GM15510 (cell line): ENCODE data around the gene RBMS1.

Experiments used
- POLR2A ChIP-seq: IDR thresholded peaks from 3 replicates; pipeline ENCODE4 v1.6.1; 2011; ENCODE audit warnings: borderline replicate concordance; ENCODE audit not compliant: insufficient read length; ENCODE audit errors: extremely low read depth

The RBMS1 gene

DNA sequence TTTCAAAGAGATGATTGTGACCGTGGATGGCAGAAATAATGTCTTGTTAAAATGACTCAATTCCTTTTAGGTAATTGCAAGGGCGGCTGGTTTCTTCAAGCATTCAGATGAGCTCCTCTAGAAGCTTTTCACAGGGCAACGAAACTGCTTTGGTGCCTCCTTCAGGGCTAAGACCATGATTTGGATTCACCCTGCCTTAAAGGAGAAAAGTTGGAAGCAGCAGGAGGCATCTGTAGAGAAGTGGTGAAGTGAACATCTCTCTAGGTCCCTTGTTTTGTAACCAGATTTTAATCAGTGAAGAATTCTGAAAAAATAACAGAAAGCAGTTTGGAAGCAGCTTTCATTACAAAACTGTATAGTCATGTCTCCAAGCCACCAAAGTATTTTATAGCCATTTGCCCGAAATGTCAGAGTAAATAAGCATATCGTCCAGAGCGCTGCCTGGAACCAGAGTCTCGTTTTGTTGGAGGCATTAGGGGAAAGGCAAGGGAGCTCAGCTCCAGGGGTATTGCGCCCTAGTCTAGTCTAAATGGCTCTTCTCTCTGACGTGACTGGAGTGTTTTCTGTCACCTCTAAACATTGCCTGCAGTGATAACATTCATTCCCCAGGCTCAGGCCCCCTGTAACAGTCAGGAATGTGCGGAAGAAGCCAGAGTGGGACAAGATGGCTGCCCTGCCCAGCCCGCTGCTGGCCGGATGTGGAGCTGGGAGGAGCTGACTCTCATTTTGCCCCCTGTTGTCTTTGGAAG, 235.7 kb downstream of the RBMS1 start:
- no peak for TF ChIP-seq POLR2A

DNA sequence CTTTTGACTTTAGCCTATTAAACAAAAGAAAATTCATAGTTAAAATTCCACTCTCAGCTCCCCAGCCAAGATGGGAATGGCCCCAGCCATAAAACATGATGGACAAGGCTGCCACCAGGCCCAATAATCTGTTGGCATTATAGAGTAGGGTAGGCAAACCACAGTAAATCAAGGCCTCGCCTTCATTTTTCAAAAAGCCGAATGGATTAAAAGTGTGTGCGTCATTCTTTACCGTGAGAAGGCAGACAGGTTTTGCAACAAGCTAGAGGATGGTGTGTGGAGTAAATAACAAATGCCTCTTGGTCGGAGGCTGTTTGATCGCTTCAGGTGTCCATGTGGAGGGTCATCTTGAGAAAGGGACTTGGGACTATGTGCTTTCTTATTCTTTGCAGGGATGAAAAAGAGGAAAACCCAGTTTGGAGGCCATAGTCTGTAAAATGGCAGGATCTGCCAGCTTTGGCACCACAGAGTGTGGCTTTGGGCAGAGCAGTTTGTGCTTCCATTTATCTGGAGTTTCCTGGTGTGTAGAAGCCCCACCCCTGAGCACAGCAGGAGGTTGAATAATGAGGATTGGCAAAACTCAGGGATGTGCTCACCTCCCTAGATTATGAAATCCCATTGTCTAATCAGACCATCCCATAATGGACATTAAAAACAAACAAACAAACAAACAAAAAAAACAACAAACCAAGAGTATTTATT, 236.4 kb downstream of the RBMS1 start:
- TF ChIP-seq POLR2A: no peak

DNA sequence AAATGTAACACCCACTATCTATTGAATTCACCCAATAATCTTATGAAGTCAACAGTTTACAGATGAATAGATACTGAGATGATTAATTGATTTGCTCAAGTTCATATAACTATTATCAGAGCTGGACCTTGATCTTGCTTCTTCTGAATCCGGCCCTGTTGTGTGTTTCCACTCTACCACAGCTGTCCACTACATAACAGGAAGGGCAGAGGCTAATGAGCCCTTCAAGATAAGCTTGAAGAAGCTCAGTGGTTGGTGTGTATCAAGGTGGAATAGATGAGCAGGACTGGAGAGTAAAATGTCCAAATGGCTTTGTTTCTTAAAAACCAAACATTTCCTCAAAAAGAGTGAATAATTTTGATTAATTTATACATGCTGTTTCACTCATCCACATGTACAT, 237.1 kb downstream of the RBMS1 start:
- no peak for TF ChIP-seq POLR2A

DNA sequence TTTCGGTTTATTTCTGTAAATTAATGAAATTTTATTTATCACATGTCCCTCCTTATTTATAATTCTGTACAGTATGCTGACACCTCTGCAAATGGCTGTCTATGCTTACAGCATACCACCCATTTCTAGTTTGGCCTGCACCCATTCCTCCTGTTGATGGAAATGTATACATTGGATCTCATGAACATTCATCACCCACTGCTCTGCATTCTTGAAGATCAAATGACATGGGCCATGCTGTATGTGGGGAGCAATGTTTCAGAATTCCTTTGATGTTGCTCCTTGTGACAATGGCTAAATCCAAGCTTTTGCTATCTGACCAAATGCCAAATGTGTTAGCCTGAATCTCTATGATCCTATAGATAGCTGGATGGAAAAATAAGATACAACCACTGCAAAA, 238.2 kb downstream of the RBMS1 start:
- TF ChIP-seq POLR2A: no peak

DNA sequence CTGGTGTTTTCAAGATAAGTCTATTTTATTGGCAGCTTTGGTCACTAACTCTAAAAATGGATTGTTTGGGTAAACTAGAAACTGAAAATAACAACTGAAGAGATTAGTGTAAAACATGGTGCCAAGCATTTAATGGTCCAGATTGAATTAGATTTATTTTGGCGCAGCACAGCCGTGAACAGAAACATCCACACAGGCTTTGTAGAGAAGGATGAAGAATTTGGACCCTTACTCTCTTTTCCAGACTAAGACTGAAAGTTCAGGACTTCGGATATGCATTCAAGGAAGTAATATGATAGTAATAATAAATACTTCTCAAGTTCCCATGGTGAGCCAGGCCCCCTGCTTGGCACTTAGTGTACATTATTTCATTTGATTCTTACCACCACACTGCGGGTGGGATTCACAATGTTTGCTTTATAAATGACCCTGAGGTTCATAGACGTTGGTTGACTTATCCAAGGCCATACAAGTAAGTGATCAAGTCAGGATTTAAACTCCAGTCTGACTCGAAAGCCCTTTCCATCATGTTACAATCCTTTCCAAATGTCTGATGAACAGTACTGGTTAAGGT, 239.3 kb downstream of the RBMS1 start:
- no peak for TF ChIP-seq POLR2A

DNA sequence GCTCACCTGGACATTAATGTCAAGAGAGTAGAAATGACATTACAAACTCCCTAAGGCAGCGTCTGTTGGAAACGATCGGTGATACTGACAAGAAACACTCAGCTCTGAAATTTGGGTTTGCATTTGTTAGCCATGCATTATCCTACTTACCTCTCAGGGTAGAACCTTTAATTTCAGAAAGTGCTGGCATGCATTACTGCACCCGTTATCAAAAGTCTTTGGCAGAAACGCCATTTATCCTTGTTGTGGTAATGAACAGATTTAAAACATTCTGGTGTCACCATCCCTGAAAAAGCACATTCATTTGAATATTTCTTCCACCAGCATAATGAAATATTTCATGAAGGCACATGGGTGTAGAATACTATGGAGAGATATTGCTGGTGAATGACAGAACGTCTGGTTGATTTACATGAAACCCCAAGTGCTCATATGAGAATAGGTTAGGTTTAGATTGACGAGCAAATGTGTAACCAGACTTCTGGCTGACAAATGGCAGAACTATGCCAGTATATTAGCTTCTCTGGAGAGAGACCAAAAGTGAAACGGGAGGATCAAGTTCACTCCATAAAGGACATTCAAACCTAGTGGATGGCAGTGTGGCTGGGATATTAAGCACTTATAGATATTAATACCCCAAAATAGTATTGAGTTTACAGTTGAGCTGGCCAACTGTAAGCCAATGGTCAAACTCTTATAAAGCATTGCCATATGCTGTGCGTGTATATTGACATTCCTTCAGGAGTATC, 240.0 kb downstream of the RBMS1 start:
- TF ChIP-seq POLR2A: no peak

DNA sequence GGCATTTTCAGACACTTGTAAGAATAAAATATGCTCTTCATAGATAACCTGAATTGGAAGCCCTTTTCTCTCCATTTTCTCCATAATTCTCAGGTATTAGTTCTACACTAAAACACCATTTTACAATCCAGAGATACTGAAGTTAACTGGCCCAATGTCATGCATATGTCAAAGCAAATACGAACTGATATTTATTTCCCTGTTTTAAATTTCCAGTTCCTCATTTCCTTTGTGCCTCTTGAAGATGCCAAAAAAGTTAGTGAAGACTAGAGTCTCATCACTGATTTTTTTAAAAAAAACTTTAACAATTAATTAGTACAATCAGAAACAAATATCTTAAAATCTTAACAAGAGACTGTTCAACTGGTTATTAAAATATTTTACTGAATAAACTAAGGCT, 240.7 kb downstream of the RBMS1 start:
- no peak for TF ChIP-seq POLR2A

DNA sequence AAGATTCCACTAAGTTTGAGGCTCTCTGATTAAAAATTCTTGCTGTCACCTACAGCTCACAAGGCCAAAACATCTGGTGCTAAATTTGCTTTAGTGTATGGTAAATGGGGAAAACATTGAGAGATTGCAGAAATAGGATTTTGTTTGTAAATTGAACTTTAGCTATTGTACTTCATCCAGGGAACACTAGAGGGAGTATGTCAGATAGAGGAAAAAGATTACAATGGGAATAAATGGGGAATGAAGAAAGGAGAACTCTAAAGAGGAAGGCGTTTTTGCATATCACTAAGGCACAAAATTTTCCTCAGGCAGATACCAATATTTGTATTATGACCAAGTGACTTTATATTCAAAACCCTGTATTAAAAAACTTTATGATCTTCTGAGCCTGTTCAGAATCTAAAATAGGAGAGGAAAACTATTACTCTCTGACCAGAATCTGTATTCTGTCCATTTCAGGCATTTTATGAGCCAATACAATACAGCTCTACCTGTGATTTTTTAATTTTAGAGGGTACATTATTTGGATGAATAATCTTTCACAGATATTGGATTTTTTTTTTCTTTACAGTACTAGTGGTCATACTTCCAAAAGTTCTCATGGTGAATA, 241.2 kb downstream of the RBMS1 start:
- no peak for TF ChIP-seq POLR2A

DNA sequence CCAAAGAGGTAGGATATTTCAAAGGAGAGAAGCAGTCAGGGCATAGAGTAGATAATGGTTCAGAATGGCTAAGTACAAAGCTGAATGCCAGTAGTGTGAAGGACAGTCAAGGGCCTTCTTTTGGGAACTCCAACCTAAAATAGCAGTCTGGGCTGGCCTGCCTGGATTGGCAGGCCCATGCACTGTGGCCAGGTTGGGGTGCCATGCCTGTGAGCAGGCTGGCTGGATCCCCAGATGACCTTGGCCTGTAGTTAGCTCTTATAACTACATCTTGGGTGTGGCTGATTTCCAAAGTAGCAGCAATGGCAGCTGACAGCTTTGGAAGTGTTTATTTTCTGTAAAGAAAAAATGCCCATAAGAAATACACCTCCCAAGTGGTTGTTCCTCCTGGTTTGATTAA, 242.0 kb downstream of the RBMS1 start:
- no peak for TF ChIP-seq POLR2A

DNA sequence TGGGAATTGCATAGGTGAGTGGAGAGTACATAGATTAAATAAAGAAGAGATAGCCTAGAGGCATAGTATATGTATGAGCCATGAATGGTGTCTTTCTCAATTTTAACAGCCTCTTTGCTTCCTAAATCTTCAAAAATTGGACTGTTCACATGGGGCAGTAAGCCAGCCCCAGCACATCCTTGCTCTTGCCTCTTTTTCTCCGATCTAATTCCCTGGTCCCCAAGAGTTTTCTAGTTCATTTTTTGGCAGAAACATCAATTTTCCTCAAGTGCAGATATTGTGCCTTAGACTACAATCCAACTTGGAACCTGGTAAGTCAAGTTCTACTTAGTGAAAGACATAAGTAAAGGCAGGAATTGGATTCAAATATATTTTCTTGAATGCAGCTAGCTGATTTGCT, 243.7 kb downstream of the RBMS1 start:
- TF ChIP-seq POLR2A: no peak

DNA sequence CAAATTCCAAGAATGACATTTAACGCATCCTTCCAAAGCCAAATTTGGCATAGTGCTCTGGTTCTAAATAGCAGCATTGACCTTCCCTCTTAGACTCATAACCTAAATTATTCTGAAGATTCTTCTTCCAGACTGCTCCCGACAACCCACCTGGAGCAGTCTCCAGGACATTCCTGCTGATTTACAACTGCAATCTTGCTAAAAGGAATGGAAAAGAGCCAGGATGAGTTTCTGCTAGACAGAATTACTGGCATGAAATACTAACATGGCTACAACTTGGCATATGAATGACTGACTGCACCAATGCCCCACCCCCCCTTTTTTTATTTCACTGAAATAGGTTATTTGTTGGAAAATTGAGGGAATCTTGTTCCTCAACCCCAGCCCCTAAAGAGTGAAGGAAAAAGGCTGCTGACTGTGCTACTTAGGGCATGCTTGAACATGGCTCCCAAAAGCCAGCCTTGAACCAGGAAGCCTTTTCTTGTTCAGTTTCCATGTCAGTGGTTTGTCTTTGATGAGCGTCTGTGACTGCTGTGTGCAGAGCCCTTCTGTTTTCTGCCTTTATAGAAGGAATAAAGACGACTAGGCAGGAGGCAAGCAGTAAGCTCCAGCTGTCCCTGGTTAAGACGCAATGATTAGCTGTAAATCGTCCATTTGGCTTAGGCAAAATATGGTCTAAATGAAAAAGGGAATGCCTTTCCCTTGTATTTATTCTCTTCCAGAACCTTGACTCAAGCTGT, 246.1 kb downstream of the RBMS1 start:
- no peak for TF ChIP-seq POLR2A

DNA sequence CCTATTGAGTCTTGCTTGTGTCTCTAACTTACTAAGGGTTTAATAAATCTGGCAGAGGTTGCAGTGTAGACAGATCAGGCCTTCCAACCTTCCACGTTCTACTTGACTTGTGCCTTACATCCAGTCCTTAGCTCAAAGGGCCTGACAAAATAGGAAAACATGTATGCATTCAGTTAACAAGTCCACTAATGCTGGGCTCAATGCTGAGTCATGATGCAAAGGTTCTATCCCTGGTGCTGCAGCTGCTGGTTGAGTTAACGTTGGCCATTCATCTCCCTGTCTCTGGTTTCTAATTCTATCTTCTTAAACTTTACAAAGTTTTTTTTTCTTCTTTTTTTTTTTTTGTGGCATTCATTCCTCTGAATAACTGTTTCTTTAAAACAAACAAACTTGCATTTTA, 247.3 kb downstream of the RBMS1 start:
- no peak for TF ChIP-seq POLR2A

DNA sequence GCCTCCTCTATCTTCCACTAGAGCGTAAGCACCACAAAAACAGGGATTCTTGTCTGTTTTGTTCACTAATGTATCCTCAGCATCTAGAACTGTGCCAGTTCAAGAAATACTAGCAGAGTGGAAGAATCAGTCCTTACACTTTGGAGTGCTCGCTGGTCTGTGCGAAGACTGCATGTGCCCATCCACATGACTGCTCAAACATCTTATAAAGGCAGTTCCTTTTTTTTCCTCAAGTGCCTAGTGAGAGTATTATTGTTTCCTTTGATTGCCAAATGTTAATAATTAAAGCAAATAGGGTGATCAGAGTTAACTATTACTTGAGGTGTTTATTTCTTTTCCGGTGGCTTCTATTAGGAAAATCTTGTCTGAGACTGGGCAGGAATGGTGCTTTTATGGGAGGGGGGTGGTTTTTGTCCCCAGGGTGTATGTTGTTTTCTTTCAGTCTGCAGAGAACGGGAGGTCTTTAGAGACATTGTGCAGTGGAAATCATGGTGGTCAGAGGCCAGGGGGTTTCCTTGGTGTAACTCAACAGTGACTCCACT, 247.9 kb downstream of the RBMS1 start:
- TF ChIP-seq POLR2A: no peak
